ENCODE data around the gene C2. TPM values are rescaled to one million over a fixed set of nuclear protein-coding genes. Genes with fewer than 3 reads are reported as not detected.
A peak's percentile ranks its signal among the peaks of the same experiment; 100 is the strongest.

Gene C2
- total RNA-seq, 1 experiment from 2014 or later: 1.3 TPM

- no peak for TF ChIP-seq ATF3 (CRISPR knock-in tag; conservative IDR thresholded peaks at IDR 0.05)
- TF ChIP-seq ARID4B (CRISPR knock-in tag; IDR thresholded peaks at IDR 0.05; ENCODE audit: borderline replicate concordance): peak; percentile 67; the same call in 1 of the 2 replicates
- no peak for TF ChIP-seq ZNF281 (CRISPR knock-in tag; IDR thresholded peaks at IDR 0.05)
- TF ChIP-seq FOXP1 (CRISPR knock-in tag; IDR thresholded peaks at IDR 0.05; ENCODE audit: borderline replicate concordance): 0 out of 2 replicates have a peak, but pooled peaks have one; percentile 31
- peak; percentile 61; the same call in 1 of the 2 replicates for TF ChIP-seq MAX (CRISPR knock-in tag; IDR thresholded peaks at IDR 0.05)
- TF ChIP-seq ESRRA (CRISPR knock-in tag; IDR thresholded peaks at IDR 0.05; ENCODE audit: borderline replicate concordance): no peak
- TF ChIP-seq FOXP4 (CRISPR knock-in tag; IDR thresholded peaks at IDR 0.05): peak; percentile 65; the same call in 1 of the 2 replicates
- no peak for TF ChIP-seq ZBTB21 (CRISPR knock-in tag; IDR thresholded peaks at IDR 0.05; ENCODE audit: borderline replicate concordance)
- TF ChIP-seq SMAD3 (CRISPR knock-in tag; IDR thresholded peaks at IDR 0.05; ENCODE audit: borderline replicate concordance): no peak
Measured at GRCh38 chr6:31901953-31902643, 25.4 kb upstream of the C2 start, which contains the start of gene ZBTB12 (continued).

GRCh38 chr6:31903957-31904356 lies 23.6 kb upstream of the C2 start:
- TF ChIP-seq CTCF (IDR thresholded peaks at IDR 0.05) (no peak), AR (CRISPR knock-in tag; IDR thresholded peaks at IDR 0.05) (no peak), ZNF317 (CRISPR knock-in tag; IDR thresholded peaks at IDR 0.05; ENCODE audit: borderline replicate concordance, low read depth) (no peak), SP1 (CRISPR knock-in tag; conservative IDR thresholded peaks at IDR 0.05) (no peak), ZNF425 (CRISPR knock-in tag; conservative IDR thresholded peaks at IDR 0.05) (no peak), EMX1 (CRISPR knock-in tag; IDR thresholded peaks at IDR 0.05) (no peak), MAX (CRISPR knock-in tag; IDR thresholded peaks at IDR 0.05) (no peak)
- Mint-ChIP-seq H3K9me3 (no peaks in the 10 kb centered on the region), H3K27me3 (ENCODE audit: low read depth) (peaks cover 5% of the 10 kb centered on the region), H3K4me3 (no peak overlapping the region), H3K4me1 (peaks cover 20% of the 10 kb centered on the region), H3K36me3 (no peaks in the 10 kb centered on the region), H3K27ac (no peak overlapping the region)
- ChIA-PET POLR2A (no interaction called here), CTCF (no interaction called here)
- DNase-seq (ENCODE audit: low spot score) (no peak), ATAC-seq (no peak)
